GM21390 (cell line): Measurements from ENCODE around the gene PLEKHA5.
"Not testable (repeated sequence)": the region's sequence is repeated elsewhere in the genome, so short reads cannot be mapped to it uniquely, and the experiment has no call there.

Experiments used
- ATAC-seq: cut with Tn5 transposase; IDR thresholded peaks from one replicate; pipeline ENCODE4 v1.9.1; 2021; ENCODE audit not compliant: unreplicated experiment

Gene PLEKHA5

GRCh38 chr12:19227190-19227879 is 97.8 kb downstream of the PLEKHA5 start:
- no peak for ATAC-seq

GRCh38 chr12:19227880-19228210 is 98.3 kb downstream of the PLEKHA5 start:
- ATAC-seq = no peak

- not testable (repeated sequence) for ATAC-seq
These were observed 99.5 kb downstream of the PLEKHA5 start for GRCh38 chr12:19229021-19229420.

- ATAC-seq = no peak
These were observed 100.8 kb downstream of the PLEKHA5 start for GRCh38 chr12:19230299-19230866.

GRCh38 chr12:19230896-19231295 is 101.4 kb downstream of the PLEKHA5 start:
- ATAC-seq = no peak

GRCh38 chr12:19234171-19234704 is 104.7 kb downstream of the PLEKHA5 start:
- ATAC-seq = no peak

- no peak for ATAC-seq
These were observed 105.7 kb downstream of the PLEKHA5 start for GRCh38 chr12:19234981-19235871.

GRCh38 chr12:19236656-19237055 is 107.1 kb downstream of the PLEKHA5 start:
- ATAC-seq = no peak

- ATAC-seq = no peak
These were observed 109.0 kb downstream of the PLEKHA5 start for GRCh38 chr12:19238540-19238939.

- no peak for ATAC-seq
These were observed 109.6 kb downstream of the PLEKHA5 start for GRCh38 chr12:19239102-19239501.

- ATAC-seq = no peak
These were observed 110.2 kb downstream of the PLEKHA5 start for GRCh38 chr12:19239616-19240234.

- no peak for ATAC-seq
These were observed 113.0 kb downstream of the PLEKHA5 start for GRCh38 chr12:19242581-19242980.

- ATAC-seq = no peak
These were observed 114.0 kb downstream of the PLEKHA5 start for GRCh38 chr12:19243551-19243950.

GRCh38 chr12:19244312-19244711 is 114.8 kb downstream of the PLEKHA5 start:
- no peak for ATAC-seq

GRCh38 chr12:19245106-19245505 is 115.6 kb downstream of the PLEKHA5 start:
- ATAC-seq = no peak

GRCh38 chr12:19245666-19246065 is 116.1 kb downstream of the PLEKHA5 start:
- ATAC-seq = no peak

GRCh38 chr12:19246933-19247332 is 117.4 kb downstream of the PLEKHA5 start:
- no peak for ATAC-seq

- ATAC-seq = no peak
These were observed 119.5 kb downstream of the PLEKHA5 start for GRCh38 chr12:19248929-19249602.

GRCh38 chr12:19251481-19252132 is 122.1 kb downstream of the PLEKHA5 start:
- ATAC-seq = no peak

GRCh38 chr12:19260135-19260534 is 130.6 kb downstream of the PLEKHA5 start:
- ATAC-seq = no peak
